Gastroesophageal sphincter (tissue), 4 donors: Measurements from ENCODE around the gene DNAJC22. TPM values are rescaled to one million over a fixed set of nuclear protein-coding genes. Genes with fewer than 3 reads are reported as not detected.

Experiments used
- ATAC-seq: fragments of 150-250 bp; one replicate; pipeline ENCODE4 v1.9.1; 2016; ENCODE audit warnings: mild to moderate bottlenecking, moderate library complexity
- H3K27ac ChIP-seq, 4 donors: fragments of 200-600 bp; sonication (generic) in 3 of 4; 1 replicate in 3 of 4; 2 replicates in 1 of 4; pipeline ENCODE4 v1.5.1; 2016 to 2019
- H3K27me3 ChIP-seq: fragments of 200-600 bp; sonication (generic); one replicate; pipeline ENCODE4 v1.5.1; 2019
- H3K36me3 ChIP-seq, 2 donors: fragments of 200-600 bp; sonication (generic); one replicate each; pipeline ENCODE4 v1.5.1; 2019; ENCODE audit warnings: control low read depth in 1 of 2
- H3K4me1 ChIP-seq, 3 donors: fragments of 200-600 bp; sonication (generic); 1 replicate in 2 of 3; 2 replicates in 1 of 3; pipeline ENCODE4 v1.5.1; 2016 to 2019; ENCODE audit warnings: control low read depth in 2 of 3
- H3K4me3 ChIP-seq, 2 donors: fragments of 200-600 bp; sonication (generic); one replicate each; pipeline ENCODE4 v1.5.1; 2019; ENCODE audit warnings: mild to moderate bottlenecking in 1 of 2, moderate library complexity in 1 of 2
- H3K9me3 ChIP-seq, 3 donors: fragments of 200-600 bp; sonication (generic); one replicate each; pipeline ENCODE4 v1.5.1; 2017 to 2019; ENCODE audit warnings: control low read depth in 2 of 3
- CTCF ChIP-seq, 4 experiments: fragments of 200-600 bp in 2 of 4; fragments of 450-650 bp in 2 of 4; sonication (generic) in 1 of 4; IDR thresholded peaks; one replicate each; pipeline ENCODE4 v1.5.1; 2017 to 2019; ENCODE audit warnings: antibody characterized with exemption in 4 of 4, mild to moderate bottlenecking in 2 of 4, moderate library complexity in 2 of 4
- EP300 ChIP-seq: sonication (generic); formaldehyde crosslinking; IDR thresholded peaks from one replicate; pipeline ENCODE4 v1.6.1; 2017; ENCODE audit warnings: antibody characterized with exemption, mild to moderate bottlenecking
- POLR2A ChIP-seq, 2 donors: fragments of 450-650 bp; IDR thresholded peaks; one replicate each; pipeline ENCODE4 v1.6.1; 2017; ENCODE audit warnings: antibody characterized with exemption in 2 of 2, mild to moderate bottlenecking in 2 of 2, moderate library complexity in 1 of 2
- POLR2AphosphoS5 ChIP-seq: sonication (generic); formaldehyde crosslinking; IDR thresholded peaks from one replicate; pipeline ENCODE4 v1.6.1; 2017; ENCODE audit warnings: antibody characterized with exemption
- WGBS, 2 donors: methylation state at CpG; one replicate each; pipeline ENCODE4 v1.1.5; 2018; ENCODE audit warnings: low coverage in 1 of 2; 5-methylcytosine and 5-hydroxymethylcytosine counted together
- total RNA-seq, 4 donors: library from RNA; depleted of rRNA; stranded (reverse); fragments of >200 nt; gene quantifications; one replicate each; pipeline ENCODE4 v1.1.0, GENCODE V29; 2016

The DNAJC22 gene
- total RNA-seq, 4 donors from 2014 or later = 0.08 to 0.40 TPM; not detected in 2

GRCh38 chr12:49338830-49339463 is 7.7 kb upstream of the DNAJC22 start:
- ATAC-seq = no peak
- H3K4me3 ChIP-seq = no peak overlapping the region
- no peak for TF ChIP-seq POLR2AphosphoS5
- no peak for TF ChIP-seq POLR2A (IDR thresholded peaks at IDR 0.05)
- TF ChIP-seq CTCF (IDR thresholded peaks at IDR 0.05) = no peak
- TF ChIP-seq EP300 = no peak
- no peaks in the 10 kb centered on the region for H3K9me3 ChIP-seq
- peaks cover 88% of the 10 kb centered on the region for H3K27me3 ChIP-seq
- peaks cover 0 to 36% (median 19%) of the 10 kb centered on the region in 3 donors for H3K4me1 ChIP-seq
- no peak overlapping the region for H3K27ac ChIP-seq
- no peaks in the 10 kb centered on the region for H3K36me3 ChIP-seq
- 74 to 96% methylated on average over 4 to 6 of the region's 6 CpGs for WGBS, 2 donors

- TF ChIP-seq POLR2A (IDR thresholded peaks at IDR 0.05) = no peak
- no peak for TF ChIP-seq POLR2AphosphoS5
- TF ChIP-seq CTCF (IDR thresholded peaks at IDR 0.05) = no peak
- no peak for TF ChIP-seq EP300
- ATAC-seq = no peak
- Histone ChIP-seq H3K27ac (no peak overlapping the region), H3K4me3 (no peak overlapping the region), H3K9me3 (no peaks in the 10 kb centered on the region), H3K36me3 (no peaks in the 10 kb centered on the region), H3K4me1 (peaks cover 0 to 36% (median 19%) of the 10 kb centered on the region in 3 donors), H3K27me3 (peaks cover 88% of the 10 kb centered on the region)
- WGBS, 2 donors = 60% methylated on average over 1 of the region's 5 CpGs; no CpG with 5 or more reads in 1 of the 2 donors
These were observed 7.2 kb upstream of the DNAJC22 start for GRCh38 chr12:49339464-49339861.

GRCh38 chr12:49340095-49340870 is 6.4 kb upstream of the DNAJC22 start:
- Histone ChIP-seq H3K27ac (no peak overlapping the region), H3K27me3 (peaks cover 88% of the 10 kb centered on the region), H3K36me3 (no peaks in the 10 kb centered on the region), H3K4me3 (no peak overlapping the region), H3K9me3 (no peaks in the 10 kb centered on the region), H3K4me1 (peaks cover 0 to 42% (median 24%) of the 10 kb centered on the region in 3 donors)
- 64 to 84% methylated on average over 3 to 6 of the region's 6 CpGs for WGBS, 2 donors
- TF ChIP-seq EP300 (no peak), POLR2A (IDR thresholded peaks at IDR 0.05) (no peak), CTCF (IDR thresholded peaks at IDR 0.05) (no peak), POLR2AphosphoS5 (no peak)
- no peak for ATAC-seq

- TF ChIP-seq EP300 (no peak), CTCF (IDR thresholded peaks at IDR 0.05) (no peak), POLR2AphosphoS5 (no peak), POLR2A (IDR thresholded peaks at IDR 0.05) (no peak)
- ATAC-seq = no peak
- no peaks in the 10 kb centered on the region for H3K9me3 ChIP-seq
- peaks cover 88% of the 10 kb centered on the region for H3K27me3 ChIP-seq
- no peak overlapping the region for H3K27ac ChIP-seq
- peaks cover 8 to 48% (median 33%) of the 10 kb centered on the region in 3 donors for H3K4me1 ChIP-seq
- H3K36me3 ChIP-seq = no peaks in the 10 kb centered on the region
- H3K4me3 ChIP-seq = no peak overlapping the region
- 34 to 60% methylated on average over 8 to 10 of the region's 14 CpGs for WGBS, 2 donors
These were observed 5.5 kb upstream of the DNAJC22 start for GRCh38 chr12:49340971-49341776.
